Esophagus muscularis mucosa (tissue), 4 donors: Measurements from ENCODE around the gene MPC1.

Experiments used
- EP300 ChIP-seq: sonication (generic); formaldehyde crosslinking; IDR thresholded peaks from one replicate; pipeline ENCODE4 v1.6.1; 2017; ENCODE audit warnings: antibody characterized with exemption
- POLR2A ChIP-seq: fragments of 450-650 bp; IDR thresholded peaks from one replicate; pipeline ENCODE4 v1.6.1; 2017; ENCODE audit warnings: antibody characterized with exemption, moderate library complexity, mild to moderate bottlenecking, low read depth
- POLR2AphosphoS5 ChIP-seq, 2 donors: sonication (generic); formaldehyde crosslinking; IDR thresholded peaks; one replicate each; pipeline ENCODE4 v1.6.1; 2017; ENCODE audit warnings: antibody characterized with exemption in 2 of 2
- TF ChIP-seq, protein P1 (sequence below), 3 experiments: fragments of 200-600 bp in 2 of 3; fragments of 450-650 bp in 1 of 3; sonication (generic) in 2 of 3; IDR thresholded peaks; one replicate each; pipeline ENCODE4 v1.5.1; 2017 to 2019; ENCODE audit warnings: antibody characterized with exemption in 3 of 3, mild to moderate bottlenecking in 2 of 3, moderate library complexity in 1 of 3

DNA sequence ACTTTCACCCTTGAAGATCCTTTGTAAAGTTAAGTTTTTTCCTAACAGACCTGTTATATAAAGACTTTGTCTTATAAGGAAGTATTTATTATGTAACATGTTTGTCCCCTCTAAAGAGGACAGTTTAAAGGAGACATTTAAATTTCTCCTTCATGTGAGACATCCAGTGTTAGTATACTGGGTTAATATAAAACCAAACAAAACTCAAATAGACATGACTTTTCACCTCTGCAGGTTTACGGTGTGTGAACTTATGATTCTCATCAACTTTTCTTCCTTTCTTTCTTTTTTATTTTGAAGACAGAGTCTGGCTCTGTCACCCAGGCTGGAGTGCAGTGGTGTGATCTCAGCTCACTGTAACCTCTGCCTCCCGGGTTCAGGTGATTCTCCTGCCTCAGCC lies 17.4 kb upstream of the MPC1 start:
- TF ChIP-seq, protein P1, sequence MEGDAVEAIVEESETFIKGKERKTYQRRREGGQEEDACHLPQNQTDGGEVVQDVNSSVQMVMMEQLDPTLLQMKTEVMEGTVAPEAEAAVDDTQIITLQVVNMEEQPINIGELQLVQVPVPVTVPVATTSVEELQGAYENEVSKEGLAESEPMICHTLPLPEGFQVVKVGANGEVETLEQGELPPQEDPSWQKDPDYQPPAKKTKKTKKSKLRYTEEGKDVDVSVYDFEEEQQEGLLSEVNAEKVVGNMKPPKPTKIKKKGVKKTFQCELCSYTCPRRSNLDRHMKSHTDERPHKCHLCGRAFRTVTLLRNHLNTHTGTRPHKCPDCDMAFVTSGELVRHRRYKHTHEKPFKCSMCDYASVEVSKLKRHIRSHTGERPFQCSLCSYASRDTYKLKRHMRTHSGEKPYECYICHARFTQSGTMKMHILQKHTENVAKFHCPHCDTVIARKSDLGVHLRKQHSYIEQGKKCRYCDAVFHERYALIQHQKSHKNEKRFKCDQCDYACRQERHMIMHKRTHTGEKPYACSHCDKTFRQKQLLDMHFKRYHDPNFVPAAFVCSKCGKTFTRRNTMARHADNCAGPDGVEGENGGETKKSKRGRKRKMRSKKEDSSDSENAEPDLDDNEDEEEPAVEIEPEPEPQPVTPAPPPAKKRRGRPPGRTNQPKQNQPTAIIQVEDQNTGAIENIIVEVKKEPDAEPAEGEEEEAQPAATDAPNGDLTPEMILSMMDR (IDR thresholded peaks at IDR 0.05): no peak
- TF ChIP-seq EP300: no peak
- no peak for TF ChIP-seq POLR2AphosphoS5 (IDR thresholded peaks at IDR 0.05)
- no peak for TF ChIP-seq POLR2A
